Measurements from ENCODE around the gene NUAK1.

Gene NUAK1

GRCh38 chr12:106081606-106082005, 57.1 kb downstream of the NUAK1 start:
- TF ChIP-seq CTCF (IDR thresholded peaks at IDR 0.05; ENCODE audit: low read depth, low read length), result no peak
- in situ Hi-C loops (cut with HindIII; ENCODE audit: low sequenced_read_pairs), result no loop called here
- H3K4me3 ChIP-seq (ENCODE audit: low read depth, low read length), result no peak overlapping the region
- DNase-seq (ENCODE audit: low read depth, low spot score), result no peak

- no peak for DNase-seq (ENCODE audit: low read depth, low spot score)
- H3K4me3 ChIP-seq (ENCODE audit: low read depth, low read length), result no peak overlapping the region
- no peak for TF ChIP-seq CTCF (IDR thresholded peaks at IDR 0.05; ENCODE audit: low read depth, low read length)
- in situ Hi-C loops (cut with HindIII; ENCODE audit: low sequenced_read_pairs), result no loop called here
These were observed 58.0 kb downstream of the NUAK1 start for GRCh38 chr12:106080791-106081170.

GRCh38 chr12:106080041-106080790, 58.5 kb downstream of the NUAK1 start:
- no peak overlapping the region for H3K4me3 ChIP-seq (ENCODE audit: low read depth, low read length)
- TF ChIP-seq CTCF (IDR thresholded peaks at IDR 0.05; ENCODE audit: low read depth, low read length), result no peak
- DNase-seq (ENCODE audit: low read depth, low spot score), result peak; percentile 75
- in situ Hi-C loops (cut with HindIII; ENCODE audit: low sequenced_read_pairs), result no loop called here

- no peak overlapping the region for H3K4me3 ChIP-seq (ENCODE audit: low read depth, low read length)
- no peak for DNase-seq (ENCODE audit: low read depth, low spot score)
- TF ChIP-seq CTCF (IDR thresholded peaks at IDR 0.05; ENCODE audit: low read depth, low read length), result no peak
- in situ Hi-C loops (cut with HindIII; ENCODE audit: low sequenced_read_pairs), result no loop called here
These were observed 59.5 kb downstream of the NUAK1 start for GRCh38 chr12:106079148-106079738.

- in situ Hi-C loops (cut with HindIII; ENCODE audit: low sequenced_read_pairs), result no loop called here
- peak; percentile 84 for DNase-seq (ENCODE audit: low read depth, low spot score)
- no peak overlapping the region for H3K4me3 ChIP-seq (ENCODE audit: low read depth, low read length)
- no peak for TF ChIP-seq CTCF (IDR thresholded peaks at IDR 0.05; ENCODE audit: low read depth, low read length)
These were observed 60.3 kb downstream of the NUAK1 start for GRCh38 chr12:106078358-106079010.

- DNase-seq (ENCODE audit: low read depth, low spot score), result peak; percentile 75
- TF ChIP-seq CTCF (IDR thresholded peaks at IDR 0.05; ENCODE audit: low read depth, low read length), result no peak
- in situ Hi-C loops (cut with HindIII; ENCODE audit: low sequenced_read_pairs), result no loop called here
- H3K4me3 ChIP-seq (ENCODE audit: low read depth, low read length), result no peak overlapping the region
These were observed 63.9 kb downstream of the NUAK1 start for GRCh38 chr12:106074706-106075392.
